ENCODE results near the gene SPATA46.

SPATA46 gene

DNA sequence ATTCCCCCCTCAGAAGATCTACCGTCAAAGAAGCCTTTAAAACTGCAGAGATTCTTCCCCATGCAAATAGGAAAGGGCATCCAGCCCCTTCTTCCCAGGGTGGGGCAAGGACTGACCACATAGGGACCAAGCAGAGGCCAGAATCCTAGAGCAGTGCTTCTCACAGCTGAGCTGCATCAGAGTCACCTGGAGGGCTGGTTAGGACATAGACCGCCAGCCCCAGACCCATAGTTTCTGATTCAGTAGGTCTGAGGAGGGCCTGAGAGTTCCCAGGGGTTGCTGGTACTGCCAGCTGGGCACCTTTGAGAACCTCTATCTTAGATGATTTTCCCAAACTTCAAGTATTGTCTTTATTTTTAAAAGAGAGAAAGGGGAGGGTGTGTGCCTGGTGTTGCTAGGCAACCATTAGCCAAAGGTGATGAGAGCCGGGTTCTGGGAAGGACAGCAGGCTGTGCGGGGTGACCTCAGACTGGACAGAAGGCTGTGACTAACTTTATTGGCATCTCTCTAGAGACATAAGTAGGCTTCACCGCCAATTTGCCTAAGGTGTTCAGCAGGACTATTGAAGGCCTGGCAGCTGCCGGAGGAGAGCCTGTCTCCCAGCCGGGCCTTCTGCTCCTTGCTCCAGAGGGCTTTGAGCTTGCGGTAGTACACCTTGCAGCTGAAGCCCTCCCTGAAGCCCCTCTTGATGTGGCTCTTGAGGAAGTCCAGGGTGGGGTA, 3.0 kb downstream of the SPATA46 start:
- DNase-seq (ENCODE audit: low read depth), result no peak

DNA sequence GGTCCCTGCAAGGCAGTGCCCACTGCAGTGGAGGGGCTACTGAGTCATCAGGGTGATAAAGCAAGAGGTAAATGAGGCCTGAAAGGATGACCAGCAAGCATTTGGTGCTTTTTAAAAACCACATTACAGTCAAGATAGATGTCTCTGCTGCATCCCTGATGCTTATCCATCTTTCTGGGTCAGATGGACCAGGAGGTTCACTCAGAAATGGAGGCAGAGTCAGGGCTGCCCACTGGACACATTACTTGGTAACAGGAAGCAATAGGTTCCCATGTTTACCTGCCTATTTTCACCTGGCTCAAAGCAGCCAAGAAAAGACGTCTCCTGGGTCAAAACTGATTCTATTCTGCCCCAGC, 3.6 kb downstream of the SPATA46 start:
- DNase-seq (ENCODE audit: low read depth), result no peak

DNA sequence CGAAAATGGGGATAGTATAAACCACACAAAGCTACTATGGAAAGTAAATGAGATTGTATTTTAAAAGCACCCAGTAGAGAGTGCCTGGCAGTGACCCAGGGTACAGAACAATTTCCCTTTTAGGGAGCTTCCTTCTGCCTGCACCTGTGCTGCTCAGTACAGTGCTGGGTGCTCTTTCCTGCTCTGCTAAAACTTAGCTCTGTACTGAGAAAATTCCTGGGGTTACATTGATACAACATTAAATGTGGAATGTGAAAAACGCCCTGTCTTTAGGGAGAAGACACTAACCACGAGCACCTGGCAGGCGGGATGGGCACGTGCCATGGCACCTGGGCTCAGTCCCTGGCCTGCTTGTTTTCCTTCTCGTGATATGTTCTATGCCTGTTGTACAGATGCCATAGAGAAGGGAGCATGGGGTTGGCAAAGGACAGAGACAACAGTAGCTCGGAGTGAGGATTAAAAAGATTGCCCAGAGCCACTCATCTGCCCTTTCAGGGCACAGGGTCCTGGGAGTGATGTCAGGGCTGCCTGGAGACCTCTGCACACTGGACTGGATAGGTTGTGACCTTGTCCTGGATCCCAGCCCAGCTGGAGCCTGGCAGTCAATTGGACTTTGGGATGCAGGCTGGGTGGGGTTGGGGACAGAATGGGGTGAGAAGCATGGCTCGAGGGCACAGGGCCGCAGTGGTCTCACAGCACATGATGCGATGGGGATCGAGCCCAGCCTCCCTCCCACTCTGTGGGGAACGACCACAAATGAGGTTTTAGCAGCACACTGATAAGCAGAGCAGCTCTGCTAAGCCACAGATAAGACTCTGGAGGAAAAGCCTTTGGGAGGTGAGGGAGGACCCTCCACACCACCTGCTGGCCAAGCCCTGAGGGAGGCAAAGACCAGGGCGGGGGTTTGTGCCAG, 4.2 kb downstream of the SPATA46 start:
- DNase-seq (ENCODE audit: low read depth), result no peak

DNA sequence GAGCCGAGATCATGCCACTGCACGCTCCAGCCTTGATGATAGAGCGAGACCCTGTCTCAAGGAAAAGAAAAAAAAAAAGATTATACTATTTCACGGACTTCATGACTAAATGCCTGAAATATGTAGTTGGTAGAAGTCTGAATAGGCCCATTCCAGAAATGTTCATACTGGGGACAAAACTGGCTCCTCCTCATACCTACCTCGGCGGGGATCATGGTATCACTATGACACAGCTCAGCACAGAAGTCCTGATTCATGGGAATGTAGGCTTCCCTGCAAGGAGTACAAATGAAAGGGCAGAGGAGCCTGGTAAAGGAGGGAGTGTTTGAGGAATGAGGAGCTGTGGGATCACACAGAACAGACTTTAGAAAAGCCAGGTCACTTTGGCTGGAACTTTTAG, 5.0 kb downstream of the SPATA46 start:
- DNase-seq (ENCODE audit: low read depth), result no peak

DNA sequence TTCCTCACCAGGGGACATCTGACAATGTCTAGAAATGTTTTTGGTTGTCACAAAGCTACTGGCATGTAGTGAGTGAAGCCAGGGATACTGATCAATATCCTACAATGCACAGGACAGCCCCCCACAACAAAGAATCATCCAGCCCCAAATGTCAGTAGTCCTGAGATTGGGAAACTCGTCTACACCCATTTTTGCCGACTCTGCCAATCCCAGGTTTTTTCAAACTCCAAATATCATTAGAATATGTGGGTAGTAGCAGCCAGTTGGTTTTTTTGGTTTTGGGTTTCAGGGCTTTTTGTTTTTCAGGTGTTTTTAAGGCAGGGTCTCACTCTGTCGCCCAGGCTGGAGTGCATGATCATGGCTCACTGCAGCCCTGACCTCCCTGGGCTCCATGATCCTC, 5.9 kb downstream of the SPATA46 start:
- no peak for DNase-seq (ENCODE audit: low read depth)

DNA sequence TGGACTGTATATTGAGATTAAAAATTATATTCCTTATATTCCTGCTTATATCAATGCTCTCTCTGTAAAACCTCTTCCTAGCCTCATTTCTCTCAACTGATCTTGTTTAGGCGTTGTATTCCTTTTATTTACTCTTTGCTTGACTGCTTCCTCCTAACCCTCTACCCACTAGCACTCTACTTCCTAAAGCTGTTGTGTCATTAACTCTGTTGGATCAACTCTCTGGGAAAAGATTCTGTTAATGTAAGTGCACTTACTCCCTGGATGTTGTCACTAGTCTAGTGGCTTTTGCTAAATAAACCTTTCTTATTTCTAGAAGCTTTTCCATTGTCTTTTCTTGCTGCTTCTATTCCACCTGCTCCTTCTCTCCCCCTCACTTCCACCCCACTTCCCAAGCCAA, 6.5 kb downstream of the SPATA46 start:
- no peak for DNase-seq (ENCODE audit: low read depth)

DNA sequence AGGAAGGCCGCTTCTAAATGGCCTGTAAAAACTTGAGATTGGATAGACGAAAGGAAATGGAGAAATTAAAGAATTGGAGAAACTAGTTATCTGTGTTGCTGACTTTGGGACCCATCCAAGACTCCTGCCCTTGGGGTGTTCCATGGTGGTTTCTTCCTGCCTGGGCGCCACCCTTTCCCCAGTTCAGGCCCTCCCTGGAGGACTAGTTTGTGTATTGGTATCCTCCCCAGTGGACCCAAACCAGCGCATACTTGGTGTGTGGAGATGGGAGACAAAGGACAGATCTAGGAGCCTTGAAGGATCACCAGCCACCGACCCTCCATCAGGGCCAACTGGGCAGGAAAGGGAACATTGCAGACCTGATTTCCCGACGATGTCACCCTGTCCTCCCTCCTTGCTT, 7.1 kb downstream of the SPATA46 start:
- DNase-seq (ENCODE audit: low read depth), result no peak

DNA sequence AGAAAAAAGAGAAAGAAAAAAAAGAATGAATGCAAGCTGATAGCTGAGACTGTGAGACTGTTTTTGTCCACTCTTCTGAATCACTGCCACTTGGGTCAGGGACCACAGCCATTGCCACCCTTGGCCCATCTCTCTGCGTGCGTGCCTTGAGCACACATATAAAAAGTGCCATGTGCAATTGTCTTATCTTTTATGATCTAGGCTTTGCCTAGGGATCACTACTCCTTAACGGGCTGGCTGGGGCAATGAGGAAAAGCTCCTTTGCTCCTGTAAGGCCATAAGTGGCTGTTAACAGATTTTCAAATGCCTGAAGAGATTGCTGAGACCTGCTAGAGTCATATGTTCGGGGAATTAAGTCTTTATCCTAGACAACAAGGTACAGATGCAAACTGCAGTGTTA, 8.2 kb downstream of the SPATA46 start:
- DNase-seq (ENCODE audit: low read depth), result no peak

DNA sequence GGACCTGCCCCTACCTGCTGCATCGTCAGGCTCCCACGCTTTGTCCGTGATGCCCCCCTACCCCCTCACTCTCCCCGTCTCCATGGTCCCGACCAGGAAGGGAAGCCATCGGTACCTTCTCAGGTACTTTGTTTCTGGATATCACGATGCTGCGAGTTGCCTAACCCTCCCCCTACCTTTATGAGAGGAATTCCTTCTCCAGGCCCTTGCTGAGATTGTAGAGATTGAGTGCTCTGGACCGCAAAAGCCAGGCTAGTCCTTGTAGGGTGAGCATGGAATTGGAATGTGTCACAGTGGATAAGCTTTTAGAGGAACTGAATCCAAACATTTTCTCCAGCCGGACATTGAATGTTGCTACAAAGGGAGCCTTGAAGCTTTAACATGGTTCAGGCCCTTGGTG, 8.9 kb downstream of the SPATA46 start:
- DNase-seq (ENCODE audit: low read depth), result no peak

DNA sequence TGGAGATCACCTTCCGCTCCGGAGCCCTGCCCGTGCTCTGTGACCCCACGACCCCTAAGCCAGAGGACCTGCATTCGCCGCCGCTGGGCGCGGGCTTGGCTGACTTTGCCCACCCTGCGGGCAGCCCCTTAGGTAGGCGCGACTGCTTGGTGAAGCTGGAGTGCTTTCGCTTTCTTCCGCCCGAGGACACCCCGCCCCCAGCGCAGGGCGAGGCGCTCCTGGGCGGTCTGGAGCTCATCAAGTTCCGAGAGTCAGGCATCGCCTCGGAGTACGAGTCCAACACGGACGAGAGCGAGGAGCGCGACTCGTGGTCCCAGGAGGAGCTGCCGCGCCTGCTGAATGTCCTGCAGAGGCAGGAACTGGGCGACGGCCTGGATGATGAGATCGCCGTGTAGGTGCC, 9.6 kb downstream of the SPATA46 start:
- no peak for DNase-seq (ENCODE audit: low read depth)

DNA sequence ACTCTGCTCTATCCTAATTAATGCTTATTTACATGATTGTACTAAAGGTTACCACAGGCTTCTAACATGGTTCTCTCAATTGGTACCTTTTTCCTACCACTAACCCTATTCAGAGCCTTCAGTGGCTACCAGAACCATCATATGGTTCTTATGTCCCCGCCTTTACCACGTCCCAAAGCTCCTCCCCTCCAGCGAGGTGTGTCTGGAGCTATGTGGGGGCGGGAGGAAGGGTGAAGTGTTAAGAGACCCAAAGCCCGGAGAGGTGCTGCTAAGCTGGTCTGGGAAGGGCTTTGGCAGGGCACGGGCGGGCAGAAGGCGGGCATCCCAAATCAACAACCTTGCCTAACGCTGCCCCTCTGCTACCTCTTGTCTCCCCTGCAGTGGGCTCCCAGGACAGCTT, 10.0 kb downstream of the SPATA46 start:
- DNase-seq (ENCODE audit: low read depth), result no peak

DNA sequence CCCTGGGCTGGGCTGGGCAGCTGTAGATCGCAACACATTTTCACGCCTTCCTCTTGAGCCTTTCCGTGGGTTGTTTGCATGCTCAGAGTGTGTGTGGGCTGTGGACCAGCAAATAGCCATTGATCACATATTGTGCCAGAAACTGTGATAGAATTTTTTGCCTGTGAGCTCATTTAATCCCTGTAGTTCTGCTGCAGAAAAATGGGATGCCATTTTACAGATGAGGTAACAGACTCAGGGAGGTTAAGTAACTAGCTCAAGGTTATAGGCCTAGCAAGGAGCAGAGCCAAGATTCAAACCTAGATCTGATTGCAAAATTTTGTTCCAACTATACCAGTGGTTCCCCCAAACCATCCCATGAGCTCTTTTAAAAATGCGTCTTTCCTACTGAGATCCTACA, 10.5 kb downstream of the SPATA46 start:
- DNase-seq (ENCODE audit: low read depth), result no peak

DNA sequence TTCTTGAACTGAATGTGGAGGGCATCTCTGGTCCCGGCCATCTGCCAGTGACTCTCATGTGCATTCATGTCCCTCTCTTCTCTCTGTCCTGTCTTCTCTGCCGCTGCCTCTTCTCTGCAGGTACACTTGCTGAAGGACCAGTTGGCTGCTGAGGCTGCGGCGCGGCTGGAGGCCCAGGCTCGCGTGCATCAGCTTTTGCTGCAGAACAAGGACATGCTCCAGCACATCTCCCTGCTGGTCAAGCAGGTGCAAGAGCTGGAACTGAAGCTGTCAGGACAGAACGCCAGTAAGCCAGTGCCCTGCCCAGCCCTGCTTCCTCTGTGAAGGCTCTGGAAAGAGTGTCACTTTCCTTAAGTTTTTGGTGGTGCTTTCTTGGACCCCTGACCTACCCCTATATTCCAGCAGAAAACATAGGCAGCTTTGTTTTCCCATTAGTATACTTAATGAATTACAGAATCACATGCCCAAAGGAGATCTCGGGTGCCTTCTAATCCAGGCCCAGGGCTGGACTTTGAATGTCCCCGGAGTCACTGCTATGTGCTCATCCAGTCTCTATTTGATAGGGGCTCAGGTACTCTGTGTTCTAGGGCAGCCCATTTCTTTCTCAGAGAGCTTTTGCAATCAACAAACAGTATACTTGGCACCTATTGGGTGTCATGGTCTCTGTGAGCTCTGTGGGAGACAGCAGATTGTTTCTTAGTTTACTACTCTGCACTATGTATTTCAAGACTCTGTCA, 11.2 kb downstream of the SPATA46 start:
- DNase-seq (ENCODE audit: low read depth), result no peak

DNA sequence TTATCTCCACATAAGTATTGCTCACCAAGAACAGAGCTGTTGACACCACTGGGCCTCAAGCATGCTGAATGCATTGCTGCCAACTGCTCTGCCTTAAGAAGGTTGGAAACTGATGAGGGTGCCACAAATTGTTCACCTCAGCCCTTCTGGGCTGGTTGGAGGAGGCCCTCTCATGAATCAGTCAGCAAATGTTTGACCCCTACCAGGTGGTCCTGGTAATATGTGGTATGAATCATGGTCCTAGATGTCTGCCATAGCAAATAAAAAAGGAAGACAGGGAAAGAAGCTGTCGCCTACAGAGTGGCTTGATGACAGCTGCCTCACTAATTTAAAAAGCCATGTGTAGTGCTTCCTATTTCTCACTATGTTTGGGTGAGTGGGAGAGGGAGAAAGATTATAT, 12.2 kb downstream of the SPATA46 start:
- DNase-seq (ENCODE audit: low read depth), result no peak

DNA sequence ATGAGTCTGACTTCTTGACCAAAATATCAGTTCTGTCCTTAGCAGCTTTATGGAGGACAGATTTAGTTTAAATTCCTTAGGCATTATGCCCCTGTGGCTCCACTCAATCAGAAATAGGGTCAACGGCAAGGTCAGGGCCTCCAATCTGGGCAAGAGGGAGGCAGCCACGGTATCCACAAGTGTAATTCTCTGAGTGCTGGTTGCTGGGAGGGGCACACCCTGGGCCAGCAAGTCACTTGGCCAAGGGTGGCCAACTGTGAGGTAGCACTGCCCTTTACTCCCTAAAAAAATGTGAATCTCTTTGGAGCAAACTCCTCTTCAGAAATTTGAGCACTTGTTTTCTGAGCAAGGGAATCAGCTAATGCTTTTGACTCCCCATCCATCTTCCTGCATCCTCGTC, 12.8 kb downstream of the SPATA46 start:
- no peak for DNase-seq (ENCODE audit: low read depth)

DNA sequence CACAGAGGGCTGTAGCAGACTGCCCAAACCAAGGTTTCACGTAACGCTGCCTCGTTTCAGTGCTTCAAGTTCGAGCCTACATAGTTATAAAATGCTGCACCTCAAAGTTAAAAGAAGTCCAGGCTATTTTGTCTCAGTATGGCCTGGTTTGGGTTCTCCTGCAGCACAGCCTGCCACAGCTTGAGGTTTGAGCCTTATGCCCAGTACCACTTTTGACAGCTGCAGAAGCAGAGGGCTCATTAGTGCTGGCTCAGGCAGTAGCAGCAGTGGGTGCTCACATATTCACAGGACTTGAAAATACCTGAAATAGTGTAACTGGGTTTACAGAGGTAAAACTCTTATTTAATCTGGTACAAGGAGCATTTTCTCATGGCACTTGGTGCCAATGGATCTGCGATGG, 15.3 kb downstream of the SPATA46 start:
- DNase-seq (ENCODE audit: low read depth), result no peak

DNA sequence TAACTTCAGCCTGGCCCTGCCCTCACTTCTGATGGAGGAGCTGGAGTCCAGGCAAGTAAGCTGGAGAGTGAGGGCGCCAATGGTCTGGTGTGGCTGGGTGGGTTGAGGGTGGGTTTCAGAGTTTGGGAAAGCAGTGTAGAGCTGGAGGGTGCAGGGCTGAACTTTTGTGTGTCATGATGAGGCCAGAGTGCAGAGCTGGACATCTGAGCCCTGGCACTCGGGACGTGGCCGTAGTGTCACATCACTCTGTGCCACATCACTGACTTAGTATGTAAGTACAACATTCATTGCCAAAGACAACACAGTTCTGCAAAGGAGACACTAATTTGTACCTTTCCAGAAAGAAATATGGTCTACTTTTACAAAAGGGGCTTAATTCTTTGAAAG, 15.8 kb downstream of the SPATA46 start:
- DNase-seq (ENCODE audit: low read depth), result no peak

DNA sequence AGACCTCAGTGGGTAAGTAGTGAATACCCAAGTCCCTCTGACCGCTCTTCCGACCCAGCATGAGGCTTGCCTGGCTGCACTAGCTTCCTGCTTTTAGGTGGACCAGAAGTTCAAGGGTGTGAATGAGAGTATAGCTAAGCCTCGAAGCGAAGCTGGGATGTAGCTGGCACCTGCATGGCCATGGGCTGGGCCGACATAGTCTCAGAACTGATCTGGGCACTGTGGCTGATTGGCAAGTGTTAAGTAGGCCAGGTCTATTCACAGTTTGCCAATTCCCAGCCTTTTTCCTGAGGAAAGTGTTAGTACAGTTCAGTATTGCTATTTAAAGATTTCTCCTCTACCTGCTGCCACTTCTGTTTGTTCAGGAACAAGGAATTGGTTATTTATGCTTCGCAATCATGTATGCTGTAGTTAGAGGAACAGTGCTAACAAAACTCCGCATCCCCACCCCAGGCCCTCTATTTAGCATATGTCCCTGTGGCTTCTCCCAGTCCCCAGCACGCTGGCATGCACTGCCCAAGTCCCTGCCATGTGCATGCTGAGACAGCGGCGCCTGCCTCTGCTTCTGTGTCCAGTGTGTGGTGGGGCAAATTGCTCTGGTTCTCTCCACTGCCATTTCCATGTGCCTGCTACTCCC, 16.3 kb downstream of the SPATA46 start:
- DNase-seq (ENCODE audit: low read depth), result no peak

DNA sequence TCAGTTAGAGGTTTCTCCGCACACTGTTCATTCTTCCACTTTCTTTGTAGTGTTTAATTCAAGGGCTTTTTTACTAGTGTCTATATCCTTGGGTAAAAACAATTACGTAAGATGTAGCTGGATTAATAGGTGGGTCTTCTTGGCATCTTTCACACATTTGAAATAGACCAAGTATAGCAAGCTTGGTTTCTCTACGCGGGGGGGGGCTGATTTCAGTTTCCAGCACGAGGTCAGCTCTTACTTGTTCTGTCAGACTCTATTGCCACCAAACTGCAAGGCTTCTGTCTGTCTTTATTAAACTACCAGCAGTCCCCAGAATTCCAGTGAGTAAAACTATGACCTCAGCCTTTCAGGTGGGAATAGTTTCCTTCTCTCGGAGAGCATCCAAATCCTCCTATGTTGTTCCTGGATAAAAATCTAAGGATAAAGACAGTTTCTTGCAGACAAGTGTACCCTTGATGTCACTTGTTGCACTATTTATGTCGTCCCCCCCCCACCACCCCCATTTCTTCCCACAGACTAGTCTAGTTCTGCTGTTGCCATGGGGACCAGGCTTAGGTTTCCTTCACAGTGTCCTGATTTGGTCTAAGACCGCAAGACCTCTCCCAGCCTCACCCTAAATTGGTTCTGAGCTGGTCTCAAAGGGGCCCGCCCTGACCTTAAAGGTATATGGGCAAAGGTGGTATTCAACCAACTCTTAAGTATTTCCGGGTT, 17.0 kb downstream of the SPATA46 start:
- no peak for DNase-seq (ENCODE audit: low read depth)

DNA sequence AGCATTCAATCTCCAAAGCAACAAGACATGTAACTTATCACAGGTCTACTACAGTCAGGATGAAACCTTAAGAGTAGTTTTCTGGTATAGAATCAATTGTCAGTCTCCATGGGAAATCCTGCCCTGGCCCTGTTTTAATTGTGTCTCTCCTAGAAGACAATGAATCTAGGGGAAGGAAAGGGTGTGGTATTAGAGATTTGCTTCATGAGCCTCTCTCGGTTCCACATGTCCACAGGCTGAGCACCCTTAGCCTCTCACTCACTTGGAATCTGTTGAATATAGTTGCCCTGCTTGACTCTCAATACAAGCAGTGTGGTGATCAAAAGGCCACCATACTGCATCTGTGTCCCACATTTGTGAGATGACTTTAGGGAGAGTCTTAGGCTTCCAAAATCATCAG, 17.7 kb downstream of the SPATA46 start:
- no peak for DNase-seq (ENCODE audit: low read depth)

DNA sequence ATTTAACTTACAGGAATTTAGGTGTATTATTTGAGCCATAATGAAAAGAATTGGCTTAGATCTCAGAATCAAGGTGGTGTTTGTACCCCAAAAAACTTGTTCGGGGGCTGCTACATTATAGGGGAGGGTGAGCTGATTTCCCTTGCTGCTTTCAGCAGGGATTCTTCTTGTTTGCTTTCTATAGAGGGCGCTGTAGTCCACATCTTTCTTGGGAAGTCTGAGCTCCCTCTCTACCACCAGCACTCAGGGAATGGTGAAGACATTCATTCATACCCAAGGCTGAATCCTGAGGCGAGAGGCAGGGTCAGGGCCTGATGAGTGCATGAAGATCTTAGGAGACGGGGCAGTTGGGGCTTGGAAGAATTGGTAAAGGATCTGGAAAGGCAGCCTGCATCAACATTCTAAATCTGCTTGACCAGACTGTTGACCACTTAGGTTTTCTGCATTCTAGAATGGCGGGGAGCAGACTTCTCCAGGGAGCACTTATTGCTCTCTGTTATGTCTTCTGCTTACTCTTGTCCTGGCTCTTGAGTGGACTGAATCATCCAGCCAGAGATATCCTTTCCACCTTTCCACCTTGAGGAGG, 18.9 kb downstream of the SPATA46 start:
- peak; percentile 8 for DNase-seq (ENCODE audit: low read depth)

DNA sequence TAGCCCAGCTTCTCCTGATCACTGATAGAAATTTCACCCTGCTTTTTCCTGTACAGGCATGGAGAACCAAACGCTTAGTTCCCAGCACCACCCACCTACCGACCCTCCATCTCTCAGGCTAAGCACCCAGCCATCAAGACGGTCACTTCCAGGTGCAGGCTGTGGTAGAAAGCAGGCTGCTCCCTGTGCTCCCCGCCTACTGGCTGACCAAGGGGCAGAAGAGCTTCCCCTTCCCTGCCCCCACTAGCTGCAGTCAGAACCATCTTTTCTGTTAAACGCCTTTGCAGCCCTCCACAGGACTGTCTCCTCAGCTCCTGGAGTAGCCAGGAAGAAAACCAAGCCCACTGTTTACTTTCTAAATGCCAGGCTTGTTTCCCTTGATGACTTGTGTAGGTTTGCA, 23.0 kb downstream of the SPATA46 start:
- DNase-seq (ENCODE audit: low read depth), result no peak

Data from GM04504 (cell line).